ENCODE data around the gene MLANA.

GRCh38 chr9:5846501-5846921 is 44.2 kb upstream of the MLANA start:
- TF ChIP-seq, protein P1, sequence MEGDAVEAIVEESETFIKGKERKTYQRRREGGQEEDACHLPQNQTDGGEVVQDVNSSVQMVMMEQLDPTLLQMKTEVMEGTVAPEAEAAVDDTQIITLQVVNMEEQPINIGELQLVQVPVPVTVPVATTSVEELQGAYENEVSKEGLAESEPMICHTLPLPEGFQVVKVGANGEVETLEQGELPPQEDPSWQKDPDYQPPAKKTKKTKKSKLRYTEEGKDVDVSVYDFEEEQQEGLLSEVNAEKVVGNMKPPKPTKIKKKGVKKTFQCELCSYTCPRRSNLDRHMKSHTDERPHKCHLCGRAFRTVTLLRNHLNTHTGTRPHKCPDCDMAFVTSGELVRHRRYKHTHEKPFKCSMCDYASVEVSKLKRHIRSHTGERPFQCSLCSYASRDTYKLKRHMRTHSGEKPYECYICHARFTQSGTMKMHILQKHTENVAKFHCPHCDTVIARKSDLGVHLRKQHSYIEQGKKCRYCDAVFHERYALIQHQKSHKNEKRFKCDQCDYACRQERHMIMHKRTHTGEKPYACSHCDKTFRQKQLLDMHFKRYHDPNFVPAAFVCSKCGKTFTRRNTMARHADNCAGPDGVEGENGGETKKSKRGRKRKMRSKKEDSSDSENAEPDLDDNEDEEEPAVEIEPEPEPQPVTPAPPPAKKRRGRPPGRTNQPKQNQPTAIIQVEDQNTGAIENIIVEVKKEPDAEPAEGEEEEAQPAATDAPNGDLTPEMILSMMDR (IDR thresholded peaks at IDR 0.05), result no peak
- TF ChIP-seq POLR2A (IDR thresholded peaks at IDR 0.05), result no peak
- no peak for TF ChIP-seq POLR2AphosphoS5 (IDR thresholded peaks at IDR 0.05)

Measured in breast epithelium (tissue), 3 donors.